Keratinocyte (primary cell): ENCODE measurements around the gene CPED1. TPM values are rescaled to one million over a fixed set of nuclear protein-coding genes. Genes with fewer than 3 reads are reported as not detected.

ENCODE experiments used
- DNase-seq: peaks from one replicate; pipeline ENCODE4 v3.0.0-alpha.2; 2011; ENCODE audit warnings: low read depth, missing footprints, low spot score
- FAIRE-seq: peaks from 2 replicates; lab custom pipeline; 2011; peaks lifted over from hg19 to GRCh38; lab: Jason Lieb, UNC
- H2AFZ ChIP-seq: 2 replicates; pipeline ENCODE4 v1.6.0; 2012; ENCODE audit warnings: low read length, control low read depth, inconsistent platforms; ENCODE audit not compliant: control insufficient read depth
- H3K27ac ChIP-seq: 2 replicates; pipeline ENCODE4 v1.5.1; 2011; ENCODE audit warnings: low read length; ENCODE audit not compliant: control insufficient read depth, insufficient read depth
- H3K27me3 ChIP-seq: 3 replicates; pipeline ENCODE4 v1.6.0; 2011; ENCODE audit warnings: low read length; ENCODE audit not compliant: control insufficient read depth, insufficient read depth; ENCODE audit errors: extremely low read depth
- H3K36me3 ChIP-seq, 2 experiments: 2 replicates in 1 of 2; 3 replicates in 1 of 2; pipeline ENCODE4 v1.5.1; 2011; ENCODE audit warnings: low read length in 2 of 2, mild to moderate bottlenecking in 1 of 2; ENCODE audit not compliant: control insufficient read depth in 2 of 2, insufficient read depth in 2 of 2; ENCODE audit errors: extremely low read depth in 1 of 2
- H3K4me1 ChIP-seq: 3 replicates; pipeline ENCODE4 v1.5.1; 2011; ENCODE audit warnings: low read length; ENCODE audit not compliant: control insufficient read depth, insufficient read depth; ENCODE audit errors: extremely low read depth
- H3K4me2 ChIP-seq: 3 replicates; pipeline ENCODE4 v1.6.0; 2011; ENCODE audit warnings: low read depth, low read length; ENCODE audit not compliant: control insufficient read depth, insufficient read depth; ENCODE audit errors: extremely low read depth
- H3K4me3 ChIP-seq, 3 experiments: fragments of 200-600 bp in 1 of 3; sonication (generic) in 1 of 3; 2 replicates in 2 of 3; 3 replicates in 1 of 3; pipeline ENCODE4 v1.5.1; 2011 to 2016; ENCODE audit warnings: low read length in 3 of 3, mild to moderate bottlenecking in 3 of 3, control low read depth in 2 of 3, inconsistent platforms in 1 of 3, low read depth in 1 of 3, mixed read lengths in 1 of 3, mixed run types in 1 of 3, moderate library complexity in 1 of 3; ENCODE audit not compliant: control insufficient read depth in 2 of 3, insufficient read depth in 2 of 3; ENCODE audit errors: extremely low read depth in 1 of 3
- H3K79me2 ChIP-seq: 2 replicates; pipeline ENCODE4 v1.6.0; 2012; ENCODE audit warnings: low read length; ENCODE audit not compliant: control insufficient read depth, insufficient read depth
- H3K9ac ChIP-seq: 3 replicates; pipeline ENCODE4 v1.6.0; 2011; ENCODE audit warnings: low read length; ENCODE audit not compliant: control insufficient read depth, insufficient read depth; ENCODE audit errors: extremely low read depth
- H3K9me1 ChIP-seq: 3 replicates; pipeline ENCODE4 v1.6.0; 2011; ENCODE audit warnings: low read length; ENCODE audit not compliant: control insufficient read depth, insufficient read depth; ENCODE audit errors: extremely low read depth
- H3K9me3 ChIP-seq: 2 replicates; pipeline ENCODE4 v1.5.1; 2012; ENCODE audit warnings: low read depth, low read length; ENCODE audit not compliant: control insufficient read depth
- H4K20me1 ChIP-seq: 3 replicates; pipeline ENCODE4 v1.6.0; 2011; ENCODE audit warnings: low read length; ENCODE audit not compliant: control insufficient read depth, insufficient read depth; ENCODE audit errors: extremely low read depth
- EZH2 ChIP-seq: IDR thresholded peaks from one replicate; pipeline ENCODE4 v1.6.1; 2012; ENCODE audit warnings: inconsistent platforms, mild to moderate bottlenecking, low read length, moderate library complexity
- dilution Hi-C: fragments of 300-500 bp; cut with MboI; formaldehyde crosslinking; loops from one replicate; pipeline ENCODE4 v1.7.0; 2020; ENCODE audit warnings: low sequenced_read_pairs; ENCODE audit not compliant: extremely low pct_ligation_motif_present
- polyA plus RNA-seq, 5 experiments: library from polyadenylated mRNA; depleted of rRNA in 3 of 5; stranded (reverse) in 3 of 5; stranded (forward) in 1 of 5; unstranded in 1 of 5; fragments of >200 nt; gene quantifications; 1 replicate in 1 of 5; 2 replicates in 3 of 5; 3 replicates in 1 of 5; pipeline versions ENCODE4 v1.2.1 to v1.2.3, GENCODE V29; 2011 to 2012; ENCODE audit warnings: missing spikeins in 2 of 5, low read depth in 1 of 5, low replicate concordance in 1 of 5
- TF ChIP-seq, protein P1 (sequence below), 3 experiments: IDR thresholded peaks in 1 of 3; conservative IDR thresholded peaks in 1 of 3; optimal IDR thresholded peaks in 1 of 3; 2 replicates in 2 of 3; 3 replicates in 1 of 3; pipeline versions ENCODE3 to v1.5.1; 2011; ENCODE audit warnings: low read length in 3 of 3, mild to moderate bottlenecking in 3 of 3, moderate library complexity in 2 of 3, control low read depth in 1 of 3, inconsistent platforms in 1 of 3; ENCODE audit not compliant: insufficient read depth in 2 of 3; ENCODE audit errors: extremely low read depth in 1 of 3

The CPED1 gene
- polyA plus RNA-seq, 1 donor (not counting 4 experiments of a cell fraction or from before 2014, with no cell fraction given), result 0.62 TPM

DNA sequence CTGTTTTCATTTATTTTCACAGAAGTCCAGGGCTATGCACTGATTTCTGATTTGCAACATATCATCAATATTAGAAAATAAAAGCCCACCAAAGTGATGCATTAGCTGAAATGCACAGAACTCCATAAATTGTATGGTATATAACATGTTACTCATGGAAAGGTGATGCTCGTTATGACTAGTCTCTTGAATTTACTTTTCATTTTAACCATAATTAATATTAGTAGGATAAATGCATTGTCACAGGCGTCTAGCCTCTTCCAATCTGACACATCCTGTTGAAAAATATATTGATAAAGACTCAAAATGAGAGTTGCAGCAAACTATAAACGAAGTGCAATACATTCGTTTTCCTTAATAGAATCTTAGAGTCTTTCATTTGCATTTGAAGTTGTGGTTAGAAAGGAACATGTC, 92.4 kb downstream of the CPED1 start:
- Histone ChIP-seq H3K79me2 (peaks cover 2% of the 10 kb centered on the region), H3K27ac (no peak overlapping the region), H3K9me3 (no peaks in the 10 kb centered on the region), H3K9me1 (no peaks in the 10 kb centered on the region), H3K9ac (no peak overlapping the region), H2AFZ (no peak overlapping the region), H3K4me1 (peaks cover 47% of the 10 kb centered on the region), H3K36me3 (no peaks in the 10 kb centered on the region), H3K27me3 (no peaks in the 10 kb centered on the region), H3K4me2 (no peak overlapping the region), H3K4me3 (no peak overlapping the region), H4K20me1 (no peaks in the 10 kb centered on the region)
- dilution Hi-C loops, result no loop called here
- no peak for DNase-seq
- no peak for TF ChIP-seq EZH2
- FAIRE-seq, result no peak

DNA sequence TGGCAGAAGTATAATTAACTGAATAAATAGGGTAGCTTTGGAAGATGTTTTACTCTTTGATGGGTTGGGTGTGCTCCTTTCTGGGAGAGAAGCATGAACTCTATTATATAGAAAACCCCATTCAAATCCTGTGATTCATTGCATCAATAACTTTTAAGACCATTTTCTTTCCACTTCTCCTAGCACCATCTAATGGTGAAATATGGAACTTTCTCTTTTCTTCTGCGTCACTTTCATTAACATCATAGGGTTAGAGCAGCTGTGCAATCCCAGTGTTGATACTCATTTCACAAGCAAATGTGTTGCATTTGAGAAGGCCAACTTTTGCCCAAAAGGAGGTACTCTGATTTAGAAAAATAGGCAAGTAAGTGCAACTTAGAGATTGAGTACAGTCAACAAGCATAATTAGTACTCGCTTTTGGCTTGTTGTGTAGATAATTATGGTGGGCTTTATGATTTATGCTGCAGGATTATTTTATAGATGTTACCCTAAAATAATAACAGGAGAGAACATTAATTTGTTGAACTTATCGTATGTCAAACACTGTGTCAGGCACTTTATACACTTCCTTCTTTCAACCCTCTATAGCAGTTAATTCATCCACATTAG, 92.9 kb downstream of the CPED1 start:
- Histone ChIP-seq H3K4me2 (no peak overlapping the region), H4K20me1 (no peaks in the 10 kb centered on the region), H3K79me2 (peaks cover 2% of the 10 kb centered on the region), H3K4me1 (peaks cover 44% of the 10 kb centered on the region), H3K27ac (no peak overlapping the region), H3K4me3 (no peak overlapping the region), H3K9me3 (no peaks in the 10 kb centered on the region), H3K9ac (no peak overlapping the region), H3K36me3 (no peaks in the 10 kb centered on the region), H3K9me1 (no peaks in the 10 kb centered on the region), H2AFZ (no peak overlapping the region), H3K27me3 (no peaks in the 10 kb centered on the region)
- FAIRE-seq (peak; percentile 55), DNase-seq (no peak)
- no peak for TF ChIP-seq EZH2
- TF ChIP-seq, protein P1, sequence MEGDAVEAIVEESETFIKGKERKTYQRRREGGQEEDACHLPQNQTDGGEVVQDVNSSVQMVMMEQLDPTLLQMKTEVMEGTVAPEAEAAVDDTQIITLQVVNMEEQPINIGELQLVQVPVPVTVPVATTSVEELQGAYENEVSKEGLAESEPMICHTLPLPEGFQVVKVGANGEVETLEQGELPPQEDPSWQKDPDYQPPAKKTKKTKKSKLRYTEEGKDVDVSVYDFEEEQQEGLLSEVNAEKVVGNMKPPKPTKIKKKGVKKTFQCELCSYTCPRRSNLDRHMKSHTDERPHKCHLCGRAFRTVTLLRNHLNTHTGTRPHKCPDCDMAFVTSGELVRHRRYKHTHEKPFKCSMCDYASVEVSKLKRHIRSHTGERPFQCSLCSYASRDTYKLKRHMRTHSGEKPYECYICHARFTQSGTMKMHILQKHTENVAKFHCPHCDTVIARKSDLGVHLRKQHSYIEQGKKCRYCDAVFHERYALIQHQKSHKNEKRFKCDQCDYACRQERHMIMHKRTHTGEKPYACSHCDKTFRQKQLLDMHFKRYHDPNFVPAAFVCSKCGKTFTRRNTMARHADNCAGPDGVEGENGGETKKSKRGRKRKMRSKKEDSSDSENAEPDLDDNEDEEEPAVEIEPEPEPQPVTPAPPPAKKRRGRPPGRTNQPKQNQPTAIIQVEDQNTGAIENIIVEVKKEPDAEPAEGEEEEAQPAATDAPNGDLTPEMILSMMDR (optimal IDR thresholded peaks at IDR 0.05 in 1 of 3, IDR thresholded peaks at IDR 0.05 in 1 of 3, conservative IDR thresholded peaks at IDR 0.05 in 1 of 3; ENCODE audit: extremely low read depth in 1 of 3, insufficient read depth in 2 of 3, low read length in 3 of 3), result peak in 2 of 3 experiments; percentile 65 to 68
- dilution Hi-C loops, result no loop called here
